K562 (cell line): ENCODE data around the gene COL9A3. TPM values are rescaled to one million over a fixed set of nuclear protein-coding genes. Genes with fewer than 3 reads are reported as not detected.

ENCODE experiments used
- CBFB ChIP-seq: sonication (generic); formaldehyde crosslinking; IDR thresholded peaks from 2 replicates; pipeline ENCODE4 v1.4.0; 2020; ENCODE audit warnings: mild to moderate bottlenecking, missing genetic modification reagents
- CCNT2 ChIP-seq: IDR thresholded peaks from 2 replicates; pipeline ENCODE4 v1.6.1; 2011; ENCODE audit warnings: borderline replicate concordance, low read depth, mild to moderate bottlenecking, moderate library complexity, mixed read lengths, low read length; ENCODE audit not compliant: insufficient read length; ENCODE audit errors: extremely low read depth
- FOXA3 ChIP-seq, 2 experiments: fragments of 450-650 bp in 1 of 2; sonication (generic) in 1 of 2; formaldehyde crosslinking; IDR thresholded peaks in 1 of 2; conservative IDR thresholded peaks in 1 of 2; 2 replicates each; pipeline versions ENCODE4 v1.4.0 to v1.8.0; 2020 to 2022; ENCODE audit warnings: mild to moderate bottlenecking in 2 of 2, missing genetic modification reagents in 1 of 2
- HDAC2 ChIP-seq: fragments of 450-650 bp; IDR thresholded peaks from 2 replicates; pipeline ENCODE4 v1.6.1; 2016; ENCODE audit warnings: mild to moderate bottlenecking
- HDGF ChIP-seq: fragments of 450-650 bp; IDR thresholded peaks from 2 replicates; pipeline ENCODE4 v1.6.1; 2016
- HNRNPLL ChIP-seq: fragments of 200-400 bp; formaldehyde crosslinking; IDR thresholded peaks from 2 replicates; pipeline ENCODE4 v1.6.1; 2017; ENCODE audit warnings: low read length, low read depth, mild to moderate bottlenecking; ENCODE audit not compliant: poor library complexity, severe bottlenecking
- MBD2 ChIP-seq: sonication (generic); IDR thresholded peaks from 2 replicates; pipeline ENCODE4 v1.6.1; 2016; ENCODE audit warnings: low read depth, borderline replicate concordance
- SMAD1 ChIP-seq: fragments of 150-350 bp; IDR thresholded peaks from 2 replicates; pipeline ENCODE4 v1.6.1; 2014; ENCODE audit warnings: low read length, low read depth; ENCODE audit not compliant: partially characterized antibody
- TGIF2 ChIP-seq: sonication (generic); formaldehyde crosslinking; IDR thresholded peaks from 2 replicates; pipeline ENCODE4 v1.8.1; 2022; ENCODE audit warnings: mild to moderate bottlenecking, missing genetic modification reagents, moderate library complexity
- YY1 ChIP-seq, 3 experiments: IDR thresholded peaks; 2 replicates each; pipeline ENCODE4 v1.6.1; 2011; ENCODE audit warnings: low read length in 2 of 3, mild to moderate bottlenecking in 2 of 3, moderate library complexity in 2 of 3, borderline replicate concordance in 1 of 3, control low read depth in 1 of 3, low read depth in 1 of 3; ENCODE audit not compliant: insufficient read depth in 3 of 3, insufficient replicate concordance in 2 of 3, control insufficient read depth in 1 of 3, insufficient read length in 1 of 3; ENCODE audit errors: extremely low read depth in 1 of 3
- ZBTB17 ChIP-seq: fragments of 450-650 bp; formaldehyde crosslinking; IDR thresholded peaks from 2 replicates; pipeline ENCODE4 v1.4.0; 2020; ENCODE audit warnings: mild to moderate bottlenecking
- ZBTB7A ChIP-seq: IDR thresholded peaks from 2 replicates; pipeline ENCODE4 v1.6.1; 2011; ENCODE audit warnings: low read depth, mild to moderate bottlenecking, low read length, moderate library complexity, borderline replicate concordance; ENCODE audit not compliant: control insufficient read depth
- ZNF75A ChIP-seq: fragments of 450-650 bp; formaldehyde crosslinking; IDR thresholded peaks from 2 replicates; pipeline ENCODE4 v1.4.0; 2020; ENCODE audit warnings: mild to moderate bottlenecking
- polyA plus RNA-seq, 8 experiments: library from polyadenylated mRNA; depleted of rRNA in 4 of 8; stranded (reverse) in 5 of 8; unstranded in 3 of 8; fragments of >200 nt; fragmentation: Nextera tagmentation in 2 of 8; fragmentation: Illumina TruSeq in 1 of 8; extraction: Ambion mirVana in 2 of 8; extraction: Trizol in 1 of 8; gene quantifications; 2 replicates each; pipeline versions ENCODE4 v1.2.1 to v1.2.3, GENCODE V29; 2011 to 2014; ENCODE audit warnings: inconsistent platforms in 1 of 8, missing spikeins in 1 of 8
- total RNA-seq, 7 experiments: library from RNA; depleted of rRNA in 6 of 7; stranded (reverse); fragments of >200 nt in 6 of 7; fragmentation: Illumina TruSeq in 2 of 7; extraction: Trizol in 2 of 7; gene quantifications; 2 replicates each; pipeline versions ENCODE4 v1.2.1 to v1.2.3, GENCODE V29; 2011 to 2021; ENCODE audit warnings: low replicate concordance in 1 of 7
- TF ChIP-seq, protein P1 (sequence below): fragments of 250-450 bp; sonication (Bioruptor Pico); IDR thresholded peaks from 2 replicates; pipeline ENCODE4 v1.9.0; 2021; ENCODE audit warnings: mild to moderate bottlenecking, inconsistent platforms
- TF ChIP-seq, protein P2 (sequence below): conservative IDR thresholded peaks from 2 replicates; pipeline ENCODE4 v1.6.1; 2011; ENCODE audit warnings: low read depth, mild to moderate bottlenecking, low read length; ENCODE audit not compliant: control insufficient read depth
- TF ChIP-seq, protein P3 (sequence below): sonication (generic); formaldehyde crosslinking; IDR thresholded peaks from 2 replicates; pipeline ENCODE4 v1.8.1; 2023; ENCODE audit warnings: missing genetic modification reagents, mild to moderate bottlenecking, borderline replicate concordance

Gene COL9A3
- total and polyA plus RNA-seq, 9 of the 15 experiments (the other 6 are each of a cell fraction or from before 2014, with no cell fraction given), result 0.14 to 3.6 (median 0.88) TPM; not detected in 1

DNA sequence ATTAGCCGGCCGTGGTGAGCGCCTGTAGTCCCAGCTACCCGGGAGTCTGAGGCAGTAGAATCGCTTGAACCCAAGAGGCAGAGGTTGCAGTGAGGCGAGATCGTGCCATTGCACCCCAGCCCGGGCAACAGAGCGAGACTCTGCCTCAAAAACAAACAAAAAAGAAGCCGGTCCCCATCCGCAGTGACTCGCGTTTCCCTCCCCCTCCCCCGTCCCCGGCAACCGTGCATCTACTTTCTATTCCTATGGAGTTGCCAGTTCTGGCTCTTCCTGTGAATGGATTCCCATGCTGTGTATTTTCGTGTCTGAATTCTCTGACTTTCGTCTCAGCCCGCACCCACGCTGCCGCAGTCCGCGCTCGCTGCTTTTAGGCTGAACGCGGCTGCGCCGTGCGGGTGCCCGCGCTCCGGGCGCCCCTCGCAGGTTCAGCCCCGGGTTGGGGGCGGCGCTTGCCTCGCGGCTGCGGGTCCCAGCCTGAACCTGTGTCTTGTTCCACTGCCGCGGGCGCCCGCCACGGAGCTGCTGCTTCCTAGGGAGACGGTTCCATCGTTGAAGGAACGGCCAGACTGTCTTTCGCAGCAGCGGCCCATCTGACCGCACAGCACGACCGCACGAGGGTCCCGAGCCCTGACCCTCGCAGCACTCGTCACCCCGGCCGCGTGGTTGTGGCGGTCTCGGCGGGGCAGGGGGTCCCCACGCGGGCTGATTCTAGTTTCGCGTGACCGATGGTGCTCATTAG lies 21.7 kb upstream of the COL9A3 start (continued):
- TF ChIP-seq CCNT2, result peak; percentile 52
- TF ChIP-seq HNRNPLL, result peak; percentile 40
- TF ChIP-seq, protein P1, sequence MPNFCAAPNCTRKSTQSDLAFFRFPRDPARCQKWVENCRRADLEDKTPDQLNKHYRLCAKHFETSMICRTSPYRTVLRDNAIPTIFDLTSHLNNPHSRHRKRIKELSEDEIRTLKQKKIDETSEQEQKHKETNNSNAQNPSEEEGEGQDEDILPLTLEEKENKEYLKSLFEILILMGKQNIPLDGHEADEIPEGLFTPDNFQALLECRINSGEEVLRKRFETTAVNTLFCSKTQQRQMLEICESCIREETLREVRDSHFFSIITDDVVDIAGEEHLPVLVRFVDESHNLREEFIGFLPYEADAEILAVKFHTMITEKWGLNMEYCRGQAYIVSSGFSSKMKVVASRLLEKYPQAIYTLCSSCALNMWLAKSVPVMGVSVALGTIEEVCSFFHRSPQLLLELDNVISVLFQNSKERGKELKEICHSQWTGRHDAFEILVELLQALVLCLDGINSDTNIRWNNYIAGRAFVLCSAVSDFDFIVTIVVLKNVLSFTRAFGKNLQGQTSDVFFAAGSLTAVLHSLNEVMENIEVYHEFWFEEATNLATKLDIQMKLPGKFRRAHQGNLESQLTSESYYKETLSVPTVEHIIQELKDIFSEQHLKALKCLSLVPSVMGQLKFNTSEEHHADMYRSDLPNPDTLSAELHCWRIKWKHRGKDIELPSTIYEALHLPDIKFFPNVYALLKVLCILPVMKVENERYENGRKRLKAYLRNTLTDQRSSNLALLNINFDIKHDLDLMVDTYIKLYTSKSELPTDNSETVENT (CRISPR knock-in tag), result 0 out of 2 replicates have a peak, but pooled peaks have one; percentile 31
- peak in 2 of 3 experiments; percentile 30 to 44 for TF ChIP-seq YY1 (IDR thresholded peaks at IDR 0.05; ENCODE audit: borderline replicate concordance in 1 of 3, control insufficient read depth in 1 of 3, extremely low read depth in 1 of 3, insufficient read depth in 3 of 3, insufficient read length in 1 of 3, insufficient replicate concordance in 2 of 3, low read depth in 1 of 3, low read length in 2 of 3)
- no peak for TF ChIP-seq SMAD1
- no peak for TF ChIP-seq FOXA3 (CRISPR knock-in tag; conservative IDR thresholded peaks at IDR 0.05 in 1 of 2, IDR thresholded peaks at IDR 0.05 in 1 of 2)
- no peak for TF ChIP-seq ZNF75A (CRISPR knock-in tag)
- no peak for TF ChIP-seq CBFB
- no peak for TF ChIP-seq ZBTB17 (CRISPR knock-in tag)
- TF ChIP-seq ZBTB7A, result peak; percentile 94; the same call in 1 of the 2 replicates
- TF ChIP-seq MBD2, result no peak
- TF ChIP-seq, protein P2, sequence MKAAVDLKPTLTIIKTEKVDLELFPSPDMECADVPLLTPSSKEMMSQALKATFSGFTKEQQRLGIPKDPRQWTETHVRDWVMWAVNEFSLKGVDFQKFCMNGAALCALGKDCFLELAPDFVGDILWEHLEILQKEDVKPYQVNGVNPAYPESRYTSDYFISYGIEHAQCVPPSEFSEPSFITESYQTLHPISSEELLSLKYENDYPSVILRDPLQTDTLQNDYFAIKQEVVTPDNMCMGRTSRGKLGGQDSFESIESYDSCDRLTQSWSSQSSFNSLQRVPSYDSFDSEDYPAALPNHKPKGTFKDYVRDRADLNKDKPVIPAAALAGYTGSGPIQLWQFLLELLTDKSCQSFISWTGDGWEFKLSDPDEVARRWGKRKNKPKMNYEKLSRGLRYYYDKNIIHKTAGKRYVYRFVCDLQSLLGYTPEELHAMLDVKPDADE, result 0 out of 2 replicates have a peak, but pooled peaks have one; percentile 29
- TF ChIP-seq HDAC2, result 0 out of 2 replicates have a peak, but pooled peaks have one; percentile 73
- no peak for TF ChIP-seq HDGF
- no peak for TF ChIP-seq TGIF2 (CRISPR knock-in tag)
- TF ChIP-seq, protein P3, sequence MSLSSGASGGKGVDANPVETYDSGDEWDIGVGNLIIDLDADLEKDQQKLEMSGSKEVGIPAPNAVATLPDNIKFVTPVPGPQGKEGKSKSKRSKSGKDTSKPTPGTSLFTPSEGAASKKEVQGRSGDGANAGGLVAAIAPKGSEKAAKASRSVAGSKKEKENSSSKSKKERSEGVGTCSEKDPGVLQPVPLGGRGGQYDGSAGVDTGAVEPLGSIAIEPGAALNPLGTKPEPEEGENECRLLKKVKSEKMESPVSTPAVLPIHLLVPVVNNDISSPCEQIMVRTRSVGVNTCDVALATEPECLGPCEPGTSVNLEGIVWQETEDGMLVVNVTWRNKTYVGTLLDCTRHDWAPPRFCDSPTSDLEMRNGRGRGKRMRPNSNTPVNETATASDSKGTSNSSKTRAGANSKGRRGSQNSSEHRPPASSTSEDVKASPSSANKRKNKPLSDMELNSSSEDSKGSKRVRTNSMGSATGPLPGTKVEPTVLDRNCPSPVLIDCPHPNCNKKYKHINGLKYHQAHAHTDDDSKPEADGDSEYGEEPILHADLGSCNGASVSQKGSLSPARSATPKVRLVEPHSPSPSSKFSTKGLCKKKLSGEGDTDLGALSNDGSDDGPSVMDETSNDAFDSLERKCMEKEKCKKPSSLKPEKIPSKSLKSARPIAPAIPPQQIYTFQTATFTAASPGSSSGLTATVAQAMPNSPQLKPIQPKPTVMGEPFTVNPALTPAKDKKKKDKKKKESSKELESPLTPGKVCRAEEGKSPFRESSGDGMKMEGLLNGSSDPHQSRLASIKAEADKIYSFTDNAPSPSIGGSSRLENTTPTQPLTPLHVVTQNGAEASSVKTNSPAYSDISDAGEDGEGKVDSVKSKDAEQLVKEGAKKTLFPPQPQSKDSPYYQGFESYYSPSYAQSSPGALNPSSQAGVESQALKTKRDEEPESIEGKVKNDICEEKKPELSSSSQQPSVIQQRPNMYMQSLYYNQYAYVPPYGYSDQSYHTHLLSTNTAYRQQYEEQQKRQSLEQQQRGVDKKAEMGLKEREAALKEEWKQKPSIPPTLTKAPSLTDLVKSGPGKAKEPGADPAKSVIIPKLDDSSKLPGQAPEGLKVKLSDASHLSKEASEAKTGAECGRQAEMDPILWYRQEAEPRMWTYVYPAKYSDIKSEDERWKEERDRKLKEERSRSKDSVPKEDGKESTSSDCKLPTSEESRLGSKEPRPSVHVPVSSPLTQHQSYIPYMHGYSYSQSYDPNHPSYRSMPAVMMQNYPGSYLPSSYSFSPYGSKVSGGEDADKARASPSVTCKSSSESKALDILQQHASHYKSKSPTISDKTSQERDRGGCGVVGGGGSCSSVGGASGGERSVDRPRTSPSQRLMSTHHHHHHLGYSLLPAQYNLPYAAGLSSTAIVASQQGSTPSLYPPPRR (CRISPR knock-in tag), result no peak
